Measurements from ENCODE around the gene MEF2A.

Gene MEF2A

DNA sequence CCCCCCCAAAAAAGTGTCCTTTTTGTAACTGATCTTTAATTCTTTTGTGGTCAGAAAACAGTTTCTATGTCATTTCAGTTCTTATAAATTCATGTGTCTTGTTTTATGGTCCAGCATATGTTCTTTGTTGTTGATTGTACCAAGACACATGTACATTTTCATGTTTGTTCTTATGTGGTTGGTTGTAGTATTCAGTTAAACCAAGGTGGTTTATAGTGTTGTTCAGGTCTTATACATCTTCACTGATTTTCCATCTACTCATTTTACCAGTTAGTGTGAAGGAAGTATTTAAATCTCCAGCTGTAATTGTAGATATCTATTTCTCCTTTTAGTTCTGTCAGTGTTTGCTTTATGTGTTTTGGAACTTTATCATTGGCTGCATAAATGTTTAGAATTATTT lies 24.0 kb downstream of the MEF2A start:
- no peak overlapping the region for H3K4me3 ChIP-seq (ENCODE audit: low read length)
- 0 out of 2 replicates have a peak, but pooled peaks cover 6% of the 10 kb centered on the region for H3K36me3 ChIP-seq (ENCODE audit: insufficient read depth, low read depth, low read length)
- no peak overlapping the region for H3K27ac ChIP-seq (ENCODE audit: low read length)
- H3K9me3 ChIP-seq (ENCODE audit: insufficient read depth, low read depth, low read length), result peaks cover 10% of the 10 kb centered on the region
- H3K4me1 ChIP-seq (ENCODE audit: insufficient read depth, low read length), result peaks cover under 1% of the 10 kb centered on the region; the same call in 1 of the 2 replicates
- no peak overlapping the region for H3K9ac ChIP-seq (ENCODE audit: low read depth, low read length)
- H3K27me3 ChIP-seq (ENCODE audit: insufficient read depth, low read length), result no peaks in the 10 kb centered on the region

DNA sequence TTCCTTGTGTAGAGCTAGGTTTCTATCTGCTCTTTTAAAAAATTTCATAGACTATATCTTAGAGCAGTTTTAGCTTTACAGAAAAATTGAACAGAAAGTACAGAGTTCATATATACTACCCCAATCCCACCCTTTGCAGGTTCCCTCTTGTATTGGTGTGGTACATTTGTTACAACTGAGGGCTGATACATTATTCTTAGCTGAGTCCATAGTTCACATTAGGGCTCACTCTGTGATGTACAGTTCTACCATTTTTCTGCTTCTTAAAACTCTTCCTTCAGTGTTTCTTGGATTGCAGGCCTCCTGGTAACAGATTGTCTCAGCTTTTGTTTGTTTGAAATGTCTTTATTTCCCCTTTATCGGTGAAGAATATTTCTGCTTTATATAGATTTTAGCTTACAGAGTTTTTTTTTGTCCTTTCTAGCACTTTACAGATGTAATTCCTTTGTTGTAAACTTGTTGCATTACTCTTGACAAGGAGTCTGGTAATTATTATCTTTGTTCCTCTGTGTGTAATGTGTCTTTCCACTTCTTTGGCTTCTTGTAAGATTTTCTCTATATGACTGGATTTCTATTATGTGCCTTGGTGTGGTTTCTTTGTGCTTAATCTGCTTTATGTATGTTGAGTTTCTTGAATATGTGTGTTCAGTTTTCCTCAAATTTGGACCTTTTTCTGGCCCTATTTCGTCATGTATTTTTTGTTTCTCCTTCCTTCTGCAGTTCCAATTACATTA lies 25.3 kb downstream of the MEF2A start:
- H3K36me3 ChIP-seq (ENCODE audit: insufficient read depth, low read depth, low read length), result 0 out of 2 replicates have a peak, but pooled peaks cover 4% of the 10 kb centered on the region
- H3K9ac ChIP-seq (ENCODE audit: low read depth, low read length), result no peak overlapping the region
- no peaks in the 10 kb centered on the region for H3K27me3 ChIP-seq (ENCODE audit: insufficient read depth, low read length)
- H3K27ac ChIP-seq (ENCODE audit: low read length), result no peak overlapping the region
- no peak overlapping the region for H3K4me3 ChIP-seq (ENCODE audit: low read length)
- peaks cover 4% of the 10 kb centered on the region; the same call in 1 of the 2 replicates for H3K4me1 ChIP-seq (ENCODE audit: insufficient read depth, low read length)
- peaks cover 2% of the 10 kb centered on the region; the same call in 1 of the 2 replicates for H3K9me3 ChIP-seq (ENCODE audit: insufficient read depth, low read depth, low read length)

DNA sequence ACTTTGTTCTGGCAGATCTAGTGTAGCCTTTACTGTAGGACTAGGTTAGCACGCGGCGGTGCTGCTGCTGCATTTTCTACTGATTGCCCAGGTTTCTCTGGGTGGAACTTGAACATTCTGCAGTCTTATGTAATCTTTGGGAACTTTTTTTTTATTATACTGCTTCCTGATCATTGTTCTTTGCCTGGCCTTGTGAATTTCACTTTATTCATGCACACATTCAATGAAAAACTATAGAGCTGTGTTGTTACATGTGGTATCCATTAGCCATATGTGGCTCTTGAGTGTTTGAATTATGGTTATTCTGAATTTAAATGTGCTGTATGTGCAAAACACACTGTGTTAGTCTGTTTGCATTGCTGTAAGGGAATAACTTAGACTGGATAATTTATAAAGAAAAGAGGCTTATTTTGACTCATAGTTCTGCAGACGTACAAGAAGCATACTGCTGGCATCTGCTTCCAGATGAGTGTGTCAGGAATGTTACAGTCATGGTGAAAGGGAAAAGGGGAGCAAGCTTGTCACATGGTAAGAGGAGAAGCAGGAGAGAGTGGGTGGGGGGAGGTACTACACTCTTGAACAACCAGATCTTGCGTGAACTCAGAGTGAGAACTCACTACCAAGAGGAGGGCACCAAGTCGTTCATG lies 26.5 kb downstream of the MEF2A start:
- Histone ChIP-seq H3K36me3 (ENCODE audit: insufficient read depth, low read depth, low read length) (no peaks in the 10 kb centered on the region), H3K9me3 (ENCODE audit: insufficient read depth, low read depth, low read length) (no peaks in the 10 kb centered on the region), H3K9ac (ENCODE audit: low read depth, low read length) (no peak overlapping the region), H3K4me3 (ENCODE audit: low read length) (no peak overlapping the region), H3K27me3 (ENCODE audit: insufficient read depth, low read length) (no peaks in the 10 kb centered on the region), H3K27ac (ENCODE audit: low read length) (no peak overlapping the region), H3K4me1 (ENCODE audit: insufficient read depth, low read length) (peaks cover 4% of the 10 kb centered on the region; the same call in 1 of the 2 replicates)

DNA sequence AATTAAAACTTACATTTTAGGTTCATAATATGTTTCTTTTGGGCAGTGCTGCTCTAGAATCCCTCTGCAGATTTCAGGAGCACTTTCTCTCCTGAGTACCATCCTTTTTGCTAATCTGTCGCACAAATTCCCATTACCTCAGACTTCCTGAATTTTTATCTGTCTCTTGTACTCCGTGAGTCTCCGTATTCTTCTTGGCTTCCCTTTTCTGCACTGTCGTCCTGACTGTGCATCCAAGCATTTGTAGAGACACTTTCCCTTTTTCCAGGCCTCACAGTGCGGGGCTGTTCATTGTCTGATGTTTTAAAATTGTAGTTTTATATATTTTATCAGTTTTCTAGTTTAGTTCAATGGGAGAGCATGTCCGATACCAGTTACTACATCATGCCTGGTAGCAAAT lies 27.3 kb downstream of the MEF2A start:
- H3K36me3 ChIP-seq (ENCODE audit: insufficient read depth, low read depth, low read length), result no peaks in the 10 kb centered on the region
- no peaks in the 10 kb centered on the region; the same call in 1 of the 2 replicates for H3K9me3 ChIP-seq (ENCODE audit: insufficient read depth, low read depth, low read length)
- H3K4me3 ChIP-seq (ENCODE audit: low read length), result no peak overlapping the region
- H3K27me3 ChIP-seq (ENCODE audit: insufficient read depth, low read length), result no peaks in the 10 kb centered on the region
- peaks cover 4% of the 10 kb centered on the region; the same call in 1 of the 2 replicates for H3K4me1 ChIP-seq (ENCODE audit: insufficient read depth, low read length)
- no peak overlapping the region for H3K27ac ChIP-seq (ENCODE audit: low read length)
- H3K9ac ChIP-seq (ENCODE audit: low read depth, low read length), result no peak overlapping the region

DNA sequence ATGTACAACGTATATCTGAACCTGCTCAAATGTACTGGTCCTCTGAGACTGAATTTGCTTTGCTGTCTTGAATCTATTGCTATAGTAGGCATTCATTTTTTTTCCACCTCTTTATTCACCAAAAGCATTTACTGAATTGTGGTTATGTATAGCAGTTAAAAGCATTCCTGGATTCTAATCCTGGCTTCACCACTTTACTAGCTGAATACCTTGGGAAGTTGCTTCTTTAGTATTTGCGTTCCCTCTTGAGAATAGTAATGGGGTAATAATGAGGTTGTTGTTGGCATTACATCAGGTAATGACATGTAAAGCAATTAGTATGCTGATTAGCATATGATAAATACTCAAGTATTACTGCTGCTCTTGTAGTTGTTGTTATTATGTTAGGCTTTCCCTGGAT lies 29.1 kb downstream of the MEF2A start:
- Histone ChIP-seq H3K9ac (ENCODE audit: low read depth, low read length) (no peak overlapping the region), H3K27me3 (ENCODE audit: insufficient read depth, low read length) (no peaks in the 10 kb centered on the region), H3K4me1 (ENCODE audit: insufficient read depth, low read length) (0 out of 2 replicates have a peak, but pooled peaks cover 4% of the 10 kb centered on the region), H3K27ac (ENCODE audit: low read length) (no peak overlapping the region), H3K4me3 (ENCODE audit: low read length) (no peak overlapping the region), H3K36me3 (ENCODE audit: insufficient read depth, low read depth, low read length) (peaks cover 5% of the 10 kb centered on the region; the same call in 1 of the 2 replicates), H3K9me3 (ENCODE audit: insufficient read depth, low read depth, low read length) (no peaks in the 10 kb centered on the region; the same call in 1 of the 2 replicates)

DNA sequence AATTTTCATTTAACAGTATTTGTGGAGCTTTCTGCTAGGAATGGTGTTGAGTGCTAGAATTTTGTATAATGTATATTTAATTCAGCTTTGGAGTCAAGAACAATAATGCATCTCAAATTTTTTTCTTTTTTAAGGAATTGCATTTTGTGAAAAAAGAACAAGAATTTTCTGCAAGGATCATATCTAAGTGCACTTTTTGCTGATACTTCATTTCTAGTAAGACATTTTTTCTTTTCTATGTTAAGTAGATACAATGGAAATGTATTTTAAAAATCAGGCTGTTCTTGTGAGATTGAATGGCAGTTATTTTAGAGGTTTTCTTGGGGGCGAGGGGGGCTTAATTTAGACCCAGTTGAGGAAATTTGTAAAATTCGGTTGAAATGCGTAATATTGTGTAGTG lies 32.5 kb downstream of the MEF2A start:
- H3K4me3 ChIP-seq (ENCODE audit: low read length), result no peak overlapping the region
- no peak overlapping the region for H3K27ac ChIP-seq (ENCODE audit: low read length)
- peaks cover 8% of the 10 kb centered on the region; the same call in 1 of the 2 replicates for H3K4me1 ChIP-seq (ENCODE audit: insufficient read depth, low read length)
- no peaks in the 10 kb centered on the region; the same call in 1 of the 2 replicates for H3K9me3 ChIP-seq (ENCODE audit: insufficient read depth, low read depth, low read length)
- H3K9ac ChIP-seq (ENCODE audit: low read depth, low read length), result no peak overlapping the region
- peaks cover 12% of the 10 kb centered on the region; the same call in 1 of the 2 replicates for H3K36me3 ChIP-seq (ENCODE audit: insufficient read depth, low read depth, low read length)
- H3K27me3 ChIP-seq (ENCODE audit: insufficient read depth, low read length), result no peaks in the 10 kb centered on the region

DNA sequence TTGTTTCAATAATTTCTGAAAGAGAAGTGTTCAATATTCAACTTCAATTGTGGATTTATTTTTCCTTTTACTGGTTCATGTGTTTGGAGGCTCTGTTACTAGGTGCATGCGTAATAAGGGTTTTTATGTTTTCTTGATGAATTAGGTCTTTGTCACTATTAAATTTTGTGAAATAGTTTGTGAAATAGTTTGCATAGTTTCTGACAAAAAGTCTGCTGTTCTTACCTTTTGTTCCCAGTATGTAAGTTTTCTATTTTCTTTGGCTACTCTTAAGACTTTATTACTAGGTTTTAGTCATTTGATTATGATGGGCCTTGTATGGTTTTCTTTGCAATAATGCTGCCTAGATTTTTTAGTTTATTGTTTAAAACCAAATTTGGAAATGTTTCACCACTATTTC lies 38.0 kb downstream of the MEF2A start:
- no peak overlapping the region for H3K4me3 ChIP-seq (ENCODE audit: low read length)
- H3K27me3 ChIP-seq (ENCODE audit: insufficient read depth, low read length), result no peaks in the 10 kb centered on the region
- H3K36me3 ChIP-seq (ENCODE audit: insufficient read depth, low read depth, low read length), result peaks cover 10% of the 10 kb centered on the region; the same call in 1 of the 2 replicates
- peaks cover 16% of the 10 kb centered on the region; the same call in 1 of the 2 replicates for H3K4me1 ChIP-seq (ENCODE audit: insufficient read depth, low read length)
- H3K27ac ChIP-seq (ENCODE audit: low read length), result no peak overlapping the region
- H3K9ac ChIP-seq (ENCODE audit: low read depth, low read length), result no peak overlapping the region
- no peaks in the 10 kb centered on the region for H3K9me3 ChIP-seq (ENCODE audit: insufficient read depth, low read depth, low read length)

DNA sequence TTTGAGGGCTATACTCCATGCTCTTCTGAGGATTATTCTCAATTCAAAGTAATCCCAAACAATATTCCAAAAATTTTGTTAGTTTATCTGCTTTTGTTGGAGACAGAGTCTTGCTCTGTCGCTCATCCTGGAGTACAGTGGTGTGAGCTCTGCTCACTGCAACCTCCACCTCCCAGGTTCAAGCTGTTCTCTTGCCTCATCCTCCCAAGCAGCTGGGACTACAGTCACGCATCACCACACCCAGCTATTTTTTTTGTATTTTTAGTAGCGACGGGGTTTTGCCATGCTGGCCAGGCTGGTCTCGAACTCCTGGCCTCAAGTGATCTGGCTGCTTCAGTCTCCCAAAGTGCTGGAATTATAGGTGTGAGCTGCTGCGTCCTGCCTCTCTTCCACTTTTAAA lies 39.1 kb downstream of the MEF2A start:
- H3K4me3 ChIP-seq (ENCODE audit: low read length), result no peak overlapping the region
- no peak overlapping the region for H3K27ac ChIP-seq (ENCODE audit: low read length)
- H3K4me1 ChIP-seq (ENCODE audit: insufficient read depth, low read length), result peaks cover 16% of the 10 kb centered on the region; the same call in 1 of the 2 replicates
- no peaks in the 10 kb centered on the region for H3K27me3 ChIP-seq (ENCODE audit: insufficient read depth, low read length)
- no peaks in the 10 kb centered on the region for H3K9me3 ChIP-seq (ENCODE audit: insufficient read depth, low read depth, low read length)
- no peak overlapping the region for H3K9ac ChIP-seq (ENCODE audit: low read depth, low read length)
- H3K36me3 ChIP-seq (ENCODE audit: insufficient read depth, low read depth, low read length), result peaks cover 8% of the 10 kb centered on the region; the same call in 1 of the 2 replicates

DNA sequence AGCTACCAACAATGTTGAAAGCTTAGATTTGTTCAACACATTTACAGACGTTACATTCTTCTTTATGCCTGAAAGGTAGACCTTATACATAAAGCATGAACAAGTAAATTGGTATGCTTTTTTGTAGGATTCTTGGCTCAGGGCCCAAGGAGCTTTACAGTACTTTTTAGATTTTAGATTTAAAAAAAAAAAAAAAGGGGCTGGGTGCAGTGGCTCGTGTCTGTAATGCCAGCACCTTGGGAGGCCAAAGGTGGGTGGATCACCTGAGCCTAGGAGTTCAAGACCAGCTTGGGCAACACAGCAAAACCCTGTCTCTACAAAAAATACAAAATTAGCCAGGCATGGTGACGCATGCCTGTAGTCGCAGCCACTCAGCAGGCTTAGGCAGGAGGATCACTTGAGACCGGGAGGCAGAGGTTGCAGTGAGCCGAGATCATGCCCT lies 39.7 kb downstream of the MEF2A start:
- Histone ChIP-seq H3K9ac (ENCODE audit: low read depth, low read length) (no peak overlapping the region), H3K4me1 (ENCODE audit: insufficient read depth, low read length) (peaks cover 16% of the 10 kb centered on the region; the same call in 1 of the 2 replicates), H3K36me3 (ENCODE audit: insufficient read depth, low read depth, low read length) (peaks cover 1% of the 10 kb centered on the region; the same call in 1 of the 2 replicates), H3K9me3 (ENCODE audit: insufficient read depth, low read depth, low read length) (no peaks in the 10 kb centered on the region), H3K27ac (ENCODE audit: low read length) (no peak overlapping the region), H3K27me3 (ENCODE audit: insufficient read depth, low read length) (no peaks in the 10 kb centered on the region), H3K4me3 (ENCODE audit: low read length) (no peak overlapping the region)

DNA sequence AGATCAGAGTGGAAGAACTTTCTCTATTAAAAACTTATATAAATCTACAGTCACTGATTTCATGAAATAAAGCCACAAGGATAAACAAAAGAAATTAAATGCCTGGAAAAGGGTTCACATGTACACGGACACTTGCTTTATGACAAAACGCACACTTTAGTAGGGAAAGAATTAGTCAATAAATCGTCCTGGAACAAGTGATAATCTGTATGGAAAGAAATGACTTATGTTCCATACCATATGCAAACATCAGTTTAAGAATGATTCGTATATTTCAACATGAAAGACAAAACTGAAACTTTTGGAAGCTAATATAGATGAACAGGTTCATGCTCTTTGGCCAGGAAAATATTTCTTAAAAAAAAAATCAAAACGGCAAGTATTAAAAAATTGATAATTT lies 40.2 kb downstream of the MEF2A start:
- H3K4me3 ChIP-seq (ENCODE audit: low read length), result no peak overlapping the region

DNA sequence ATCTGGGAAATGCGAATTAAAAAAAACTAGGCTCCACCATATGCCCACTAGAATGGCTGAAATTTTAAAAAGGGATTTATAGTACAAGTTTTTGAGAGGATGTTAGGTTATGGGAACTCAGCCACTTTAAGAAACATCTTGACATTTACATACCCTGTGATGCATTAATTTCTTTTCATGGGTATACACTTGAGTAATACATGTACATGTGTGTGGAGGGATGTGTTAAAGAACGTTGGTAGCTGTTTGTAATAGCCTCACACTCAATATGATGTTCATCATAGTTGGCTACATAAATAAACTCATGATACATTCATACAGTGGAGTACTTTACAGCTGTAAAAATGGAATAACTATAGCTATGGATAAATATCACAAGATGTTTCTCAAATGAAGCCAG lies 40.9 kb downstream of the MEF2A start:
- Histone ChIP-seq H3K9ac (ENCODE audit: low read depth, low read length) (no peak overlapping the region), H3K36me3 (ENCODE audit: insufficient read depth, low read depth, low read length) (no peaks in the 10 kb centered on the region), H3K4me1 (ENCODE audit: insufficient read depth, low read length) (peaks cover 16% of the 10 kb centered on the region; the same call in 1 of the 2 replicates), H3K27ac (ENCODE audit: low read length) (no peak overlapping the region), H3K4me3 (ENCODE audit: low read length) (no peak overlapping the region), H3K9me3 (ENCODE audit: insufficient read depth, low read depth, low read length) (no peaks in the 10 kb centered on the region), H3K27me3 (ENCODE audit: insufficient read depth, low read length) (no peaks in the 10 kb centered on the region)

More for the DNA sequence above, 40.2 kb downstream of the MEF2A start:
- Histone ChIP-seq H3K27me3 (ENCODE audit: insufficient read depth, low read length) (no peaks in the 10 kb centered on the region), H3K9ac (ENCODE audit: low read depth, low read length) (no peak overlapping the region), H3K36me3 (ENCODE audit: insufficient read depth, low read depth, low read length) (no peaks in the 10 kb centered on the region), H3K27ac (ENCODE audit: low read length) (no peak overlapping the region), H3K9me3 (ENCODE audit: insufficient read depth, low read depth, low read length) (no peaks in the 10 kb centered on the region), H3K4me1 (ENCODE audit: insufficient read depth, low read length) (peaks cover 16% of the 10 kb centered on the region; the same call in 1 of the 2 replicates)
